HG02623 (cell line): Measurements from ENCODE around the gene SHTN1.

Source experiments
- ATAC-seq: cut with Tn5 transposase; IDR thresholded peaks from one replicate; pipeline ENCODE4 v1.9.1; 2021; ENCODE audit warnings: moderate library complexity; ENCODE audit not compliant: unreplicated experiment

The SHTN1 gene

DNA sequence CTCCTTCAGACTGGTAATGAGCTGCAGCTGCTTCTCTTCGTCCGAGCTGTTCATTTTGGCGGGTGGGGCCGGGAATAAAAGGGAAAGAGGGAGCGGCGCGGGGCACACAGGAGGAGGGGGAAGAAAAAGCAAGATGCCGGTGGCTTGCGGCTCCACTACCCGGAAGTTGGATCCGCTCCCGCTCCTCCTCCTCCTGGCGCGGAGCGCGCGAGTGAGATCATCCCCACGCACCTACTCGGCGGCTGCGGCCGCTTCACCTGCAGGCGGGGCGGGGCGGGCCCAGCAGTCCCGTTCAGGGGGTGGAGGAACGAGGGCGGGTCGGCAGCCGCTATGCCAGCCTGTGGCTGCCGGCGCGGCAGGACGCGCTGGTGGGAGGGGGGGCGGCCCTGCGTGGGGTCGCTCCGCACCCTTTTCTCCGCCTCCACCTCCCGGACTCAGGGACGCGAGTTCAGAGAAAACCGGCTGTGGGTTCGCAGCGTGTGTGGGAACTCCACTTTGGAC, at the start of gene SHTN1:
Gene SHTN1 (minus strand): TSS at position 162 of the 501 bp plus-strand sequence. CDS start 108 bp downstream, at position 54.
- ATAC-seq: peak; percentile 45

DNA sequence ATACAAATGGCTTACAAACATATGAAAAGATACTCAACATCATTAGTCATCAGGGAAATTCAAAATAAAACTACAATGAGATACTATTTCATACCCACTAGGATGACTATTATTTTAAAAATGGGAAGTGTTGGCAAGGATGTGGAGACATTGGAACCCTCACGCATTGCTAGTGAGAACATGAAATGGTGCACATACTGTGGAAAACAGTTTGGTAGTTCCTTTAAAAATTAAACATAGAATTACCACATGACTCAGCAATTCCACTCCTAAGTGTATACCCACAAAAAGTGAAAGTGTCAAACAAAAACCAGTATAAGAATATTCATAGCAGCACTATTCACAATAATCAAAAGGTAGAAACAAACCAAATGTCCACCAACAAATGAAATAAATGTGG, 48.5 kb upstream of the SHTN1 start:
- ATAC-seq: no peak

- ATAC-seq: no peak
Observed at GRCh38 chr10:117047947-117048346, 43.0 kb upstream of the SHTN1 start.

- no peak for ATAC-seq
Observed at GRCh38 chr10:117016266-117016665, 11.3 kb upstream of the SHTN1 start.

GRCh38 chr10:117014835-117015234, 9.8 kb upstream of the SHTN1 start:
- ATAC-seq: no peak

- ATAC-seq: no peak
Observed at GRCh38 chr10:117007080-117007479, 2.1 kb upstream of the SHTN1 start.

DNA sequence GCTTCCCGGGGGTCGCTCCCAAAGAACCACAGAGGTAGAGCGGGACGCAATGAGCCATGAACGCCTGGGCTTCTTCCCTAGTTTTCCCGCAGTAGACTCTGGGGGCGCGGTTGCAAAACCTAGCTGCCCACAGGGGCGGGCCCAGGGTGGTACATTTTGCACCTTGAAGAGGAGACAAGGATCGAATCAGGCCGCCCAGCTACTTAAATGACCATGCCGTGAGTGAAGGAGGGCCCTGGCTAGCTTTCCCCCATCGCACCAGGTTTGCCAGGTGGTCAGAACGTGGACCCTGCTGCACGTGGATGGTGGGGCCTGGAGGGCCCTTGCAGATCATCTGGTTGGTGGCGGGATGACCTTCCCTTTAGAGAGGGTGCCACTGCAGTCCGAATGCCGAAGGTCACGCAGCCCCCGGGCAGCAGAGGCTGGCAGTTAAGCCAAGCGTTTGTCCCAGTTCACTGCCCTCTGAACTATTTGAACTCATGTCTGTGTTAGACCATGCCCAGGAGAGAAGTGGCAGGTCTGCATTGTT, 604 bp upstream of the SHTN1 start:
- no peak for ATAC-seq

- peak; percentile 59 for ATAC-seq
Observed at GRCh38 chr10:117004227-117005025, 561 bp downstream of the SHTN1 start.

DNA sequence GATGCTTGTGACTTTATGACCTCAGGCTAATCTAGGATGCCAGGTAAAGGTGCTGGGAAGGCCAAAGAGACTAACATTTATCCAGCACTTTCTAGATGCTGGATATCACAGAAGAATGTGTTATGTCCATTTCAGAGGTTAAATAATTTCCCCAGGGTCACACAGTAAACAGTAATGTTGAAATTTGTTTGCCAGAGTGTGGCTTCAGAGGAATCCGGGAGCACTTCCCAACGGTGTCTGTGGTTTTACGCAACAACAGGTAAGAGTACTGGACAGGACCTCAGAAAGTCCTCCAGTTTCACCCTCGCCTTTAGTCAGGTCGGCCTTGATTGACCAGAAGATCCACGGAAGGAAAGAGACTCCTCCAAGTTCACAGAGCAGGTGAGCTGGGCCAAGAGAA, 1.7 kb downstream of the SHTN1 start:
- ATAC-seq: no peak

- ATAC-seq: no peak
Observed at GRCh38 chr10:117002206-117002605, 2.8 kb downstream of the SHTN1 start.

DNA sequence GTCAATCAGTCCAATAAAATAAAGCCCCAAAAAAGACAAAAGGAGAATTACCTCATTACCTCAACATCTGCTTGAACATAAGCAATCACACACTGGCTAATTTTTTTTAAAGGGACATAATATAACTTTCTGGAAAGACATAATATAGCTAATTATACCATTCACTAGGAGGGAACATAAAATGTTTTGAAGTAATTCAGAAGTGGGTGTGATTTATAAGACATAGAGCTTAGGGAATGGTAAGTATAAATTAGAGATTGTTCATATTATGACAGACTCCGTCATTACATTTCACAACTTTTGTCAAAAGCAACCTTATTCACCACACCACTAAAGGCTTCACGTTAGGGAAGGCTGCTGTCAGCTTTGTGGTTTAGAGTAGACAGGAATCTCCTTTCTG, 3.8 kb downstream of the SHTN1 start:
- no peak for ATAC-seq

GRCh38 chr10:117000580-117000979, 4.4 kb downstream of the SHTN1 start:
- ATAC-seq: no peak

- no peak for ATAC-seq
Observed at GRCh38 chr10:116998172-116998571, 6.8 kb downstream of the SHTN1 start.

- ATAC-seq: no peak
Observed at GRCh38 chr10:116997015-116997414, 8.0 kb downstream of the SHTN1 start.

DNA sequence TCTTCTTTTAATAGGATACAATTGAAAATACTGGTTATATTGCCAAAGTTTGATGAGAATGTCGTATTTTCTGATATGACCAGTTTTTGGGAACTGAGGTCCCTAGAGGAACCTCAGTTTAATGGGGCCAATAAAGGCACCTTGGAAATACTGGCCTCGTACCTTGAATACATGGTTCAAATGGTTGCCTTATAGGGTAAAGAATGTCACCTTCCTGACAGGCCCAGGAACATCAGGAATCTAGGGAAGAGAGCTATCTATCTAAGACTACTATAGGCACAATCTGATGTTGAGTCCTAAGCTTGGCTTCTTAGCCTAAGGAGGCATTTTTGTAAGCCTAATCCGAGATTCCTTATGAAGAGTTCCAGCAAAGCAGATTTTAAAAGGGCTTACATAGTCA, 9.3 kb downstream of the SHTN1 start:
- ATAC-seq: no peak

DNA sequence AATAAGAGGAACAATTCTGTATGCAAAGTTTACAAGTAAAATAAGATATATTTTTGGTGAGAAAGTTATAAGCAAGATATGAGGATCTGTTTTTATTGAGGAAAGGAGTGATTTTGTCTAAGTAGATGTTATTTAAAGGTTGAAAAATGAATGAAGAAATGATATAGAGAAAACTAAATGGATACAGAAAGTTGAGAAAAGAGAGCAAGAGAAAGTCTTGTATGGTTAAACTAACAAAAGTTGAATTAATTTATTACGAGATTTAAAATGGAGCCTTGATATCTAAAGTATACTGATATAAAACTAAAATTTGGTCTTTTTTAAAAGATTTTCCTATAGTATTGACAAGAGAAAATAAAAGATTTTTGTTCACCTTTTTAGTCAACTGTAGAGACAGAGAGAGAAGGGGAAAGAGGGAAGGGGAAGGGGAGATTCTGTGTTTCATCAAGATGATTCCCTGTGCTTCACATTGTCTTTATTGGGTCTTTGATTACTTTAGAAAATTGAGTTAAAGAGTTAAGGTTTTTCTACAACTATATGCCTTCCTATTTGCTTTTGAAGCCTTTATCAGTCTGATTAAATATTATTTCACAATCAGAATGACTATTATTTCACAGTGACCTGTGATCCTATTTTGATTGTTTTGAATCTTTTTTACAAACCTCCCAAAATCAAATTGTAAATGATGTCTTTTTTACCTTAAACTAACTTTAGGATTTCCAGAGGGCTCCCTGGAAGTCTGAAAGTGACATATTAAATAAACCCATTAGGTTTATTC, 10.7 kb downstream of the SHTN1 start:
- ATAC-seq: no peak

DNA sequence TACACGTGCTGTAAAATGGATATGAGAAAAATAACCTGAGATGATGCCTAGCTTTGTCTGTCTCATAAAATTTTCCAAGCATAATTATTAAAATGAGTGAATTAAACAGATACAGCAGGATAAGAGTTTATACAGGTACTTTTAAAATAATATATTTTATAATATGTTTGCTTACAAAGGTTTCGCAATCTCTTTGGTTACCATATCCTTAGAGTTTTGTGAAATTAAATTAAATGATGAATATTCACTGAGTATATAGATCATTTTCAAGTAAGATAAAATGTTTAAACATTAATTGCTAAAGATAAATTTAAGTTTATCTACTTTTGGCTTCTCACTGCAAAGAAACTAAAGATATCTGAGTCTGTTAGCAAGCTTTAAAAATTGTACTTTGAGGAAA, 11.4 kb downstream of the SHTN1 start:
- ATAC-seq: no peak

DNA sequence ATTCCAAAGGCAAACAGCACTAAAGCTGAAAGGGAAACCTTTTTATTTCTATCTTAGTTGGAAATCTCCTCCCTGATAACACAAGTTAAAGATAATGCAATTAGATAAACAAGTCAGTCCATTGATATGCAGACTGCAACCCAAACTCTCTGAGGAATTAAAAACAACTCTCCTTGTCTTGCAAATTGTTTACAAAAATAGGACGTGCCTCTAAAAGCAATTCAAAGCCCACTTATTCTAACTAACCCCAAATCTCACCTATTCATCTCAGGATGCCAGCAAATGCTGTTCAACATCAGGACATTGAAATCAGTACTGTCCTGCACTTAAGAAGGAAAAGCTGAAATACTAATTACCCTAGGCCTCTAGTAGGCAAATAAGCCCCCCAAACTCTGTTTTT, 12.8 kb downstream of the SHTN1 start:
- no peak for ATAC-seq

- no peak for ATAC-seq
Observed at GRCh38 chr10:116990276-116990800, 14.6 kb downstream of the SHTN1 start.

DNA sequence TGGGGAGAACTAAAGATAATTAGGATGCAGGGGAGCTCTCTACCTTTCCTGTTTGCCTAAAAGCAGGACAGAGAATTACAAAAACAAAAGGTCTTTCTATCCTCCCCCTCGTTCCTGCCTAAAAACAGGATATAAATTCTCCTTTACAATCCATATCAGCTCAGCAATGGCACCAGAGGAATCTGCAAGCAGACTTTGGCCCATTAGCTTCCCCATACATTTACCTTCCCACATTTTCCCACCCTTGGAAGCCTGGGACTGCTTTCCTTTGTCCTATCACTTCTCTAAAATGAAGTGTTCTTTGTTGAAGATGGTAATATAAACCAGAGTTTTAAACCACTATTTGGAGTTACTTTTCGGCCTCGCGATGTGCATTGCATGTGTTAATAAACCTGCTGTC, 15.5 kb downstream of the SHTN1 start:
- ATAC-seq: no peak

- ATAC-seq: no peak
Observed at GRCh38 chr10:116988311-116988710, 16.7 kb downstream of the SHTN1 start.

DNA sequence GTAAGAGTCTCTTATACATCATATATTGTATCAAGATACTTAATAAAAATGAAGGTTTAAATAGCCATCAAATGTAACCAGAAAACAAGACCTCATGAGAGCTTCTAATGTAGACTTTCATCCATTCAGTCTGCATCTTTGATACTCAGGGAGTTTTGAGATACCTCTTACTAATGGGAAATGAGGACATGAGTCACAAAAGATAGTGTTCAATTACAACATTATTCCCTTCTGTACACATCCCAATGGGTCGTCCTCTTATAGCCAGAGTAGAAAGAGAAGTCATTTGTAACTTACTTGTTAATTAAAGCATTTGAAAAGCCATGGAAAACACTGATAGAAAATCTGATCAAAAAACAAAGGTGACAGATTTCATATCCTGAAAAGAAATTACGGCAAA, 19.4 kb downstream of the SHTN1 start:
- ATAC-seq: no peak
